ENCODE results near the gene IKZF5.

DNA sequence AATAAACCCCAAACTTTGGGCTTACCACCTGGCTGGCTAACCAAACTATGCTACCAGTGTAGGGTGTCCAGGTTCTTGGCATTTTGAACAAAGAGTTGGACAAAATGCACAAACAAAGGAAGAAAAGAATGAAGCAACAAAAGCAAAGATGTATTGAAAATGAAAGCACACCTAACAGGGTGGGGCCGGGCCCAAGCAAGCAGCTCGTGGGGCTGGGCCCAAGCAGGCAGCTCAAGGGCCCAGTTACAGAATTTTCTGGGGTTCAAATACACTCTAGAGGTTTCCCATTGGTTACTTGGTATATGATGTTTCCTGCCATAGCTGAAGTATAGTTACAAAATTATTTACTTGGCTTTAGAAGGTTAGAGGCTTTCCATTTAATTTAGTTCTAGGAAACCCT lies 15.9 kb upstream of the IKZF5 start:
- TF ChIP-seq POLR2AphosphoS5 (IDR thresholded peaks at IDR 0.05) (no peak), POLR2A (IDR thresholded peaks at IDR 0.05) (no peak), EP300 (IDR thresholded peaks at IDR 0.05) (no peak)
- TF ChIP-seq, protein P1, sequence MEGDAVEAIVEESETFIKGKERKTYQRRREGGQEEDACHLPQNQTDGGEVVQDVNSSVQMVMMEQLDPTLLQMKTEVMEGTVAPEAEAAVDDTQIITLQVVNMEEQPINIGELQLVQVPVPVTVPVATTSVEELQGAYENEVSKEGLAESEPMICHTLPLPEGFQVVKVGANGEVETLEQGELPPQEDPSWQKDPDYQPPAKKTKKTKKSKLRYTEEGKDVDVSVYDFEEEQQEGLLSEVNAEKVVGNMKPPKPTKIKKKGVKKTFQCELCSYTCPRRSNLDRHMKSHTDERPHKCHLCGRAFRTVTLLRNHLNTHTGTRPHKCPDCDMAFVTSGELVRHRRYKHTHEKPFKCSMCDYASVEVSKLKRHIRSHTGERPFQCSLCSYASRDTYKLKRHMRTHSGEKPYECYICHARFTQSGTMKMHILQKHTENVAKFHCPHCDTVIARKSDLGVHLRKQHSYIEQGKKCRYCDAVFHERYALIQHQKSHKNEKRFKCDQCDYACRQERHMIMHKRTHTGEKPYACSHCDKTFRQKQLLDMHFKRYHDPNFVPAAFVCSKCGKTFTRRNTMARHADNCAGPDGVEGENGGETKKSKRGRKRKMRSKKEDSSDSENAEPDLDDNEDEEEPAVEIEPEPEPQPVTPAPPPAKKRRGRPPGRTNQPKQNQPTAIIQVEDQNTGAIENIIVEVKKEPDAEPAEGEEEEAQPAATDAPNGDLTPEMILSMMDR (IDR thresholded peaks at IDR 0.05) = no peak
